Raji (cell line): ENCODE results near the gene SLC2A10.

ENCODE experiments used
- POLR2A ChIP-seq: IDR thresholded peaks from 2 replicates; pipeline ENCODE4 v1.6.1; 2011; ENCODE audit warnings: low read depth, low read length, control low read depth; ENCODE audit not compliant: insufficient read depth

Gene SLC2A10

GRCh38 chr20:46758929-46759669, 49.6 kb downstream of the SLC2A10 start:
- no peak for TF ChIP-seq POLR2A

DNA sequence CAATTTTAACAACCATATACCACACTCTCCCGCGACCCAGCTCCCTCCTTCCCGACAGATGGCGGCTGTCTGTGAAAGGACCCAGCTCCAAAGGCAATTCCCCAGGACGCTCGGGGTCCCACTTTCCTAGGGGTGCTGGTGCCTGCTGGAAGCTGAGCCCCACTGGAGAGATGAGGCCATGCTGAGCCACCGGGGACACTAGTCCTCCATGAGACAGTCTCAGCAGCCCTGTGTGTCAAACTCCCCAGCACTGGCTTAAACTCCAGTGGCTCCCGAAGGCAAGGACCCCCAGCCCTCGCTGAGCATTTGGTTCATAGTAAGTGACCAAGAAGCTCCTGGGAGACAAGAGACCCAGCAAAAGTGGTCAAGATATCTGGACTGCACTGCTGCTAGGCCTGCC, 52.1 kb downstream of the SLC2A10 start:
- no peak for TF ChIP-seq POLR2A

DNA sequence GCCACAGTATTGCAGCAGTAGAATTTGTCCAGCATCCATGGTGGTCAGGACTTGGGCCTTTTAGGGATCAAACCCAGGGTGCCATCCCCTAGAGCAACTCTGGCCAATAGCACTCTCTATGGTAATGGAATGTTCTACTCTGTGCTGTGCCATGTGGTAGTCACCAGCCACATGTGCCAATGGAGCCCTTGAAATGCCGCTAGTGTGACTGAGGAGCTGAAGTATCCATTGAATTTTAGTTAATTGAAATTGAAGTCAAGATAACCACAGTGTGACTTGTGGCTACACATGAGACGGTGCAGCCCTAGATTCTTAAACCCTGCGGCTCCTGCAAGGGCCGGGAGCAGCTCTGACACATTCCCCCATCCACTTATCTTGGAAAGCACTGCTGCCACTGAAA, 54.6 kb downstream of the SLC2A10 start:
- TF ChIP-seq POLR2A = no peak

DNA sequence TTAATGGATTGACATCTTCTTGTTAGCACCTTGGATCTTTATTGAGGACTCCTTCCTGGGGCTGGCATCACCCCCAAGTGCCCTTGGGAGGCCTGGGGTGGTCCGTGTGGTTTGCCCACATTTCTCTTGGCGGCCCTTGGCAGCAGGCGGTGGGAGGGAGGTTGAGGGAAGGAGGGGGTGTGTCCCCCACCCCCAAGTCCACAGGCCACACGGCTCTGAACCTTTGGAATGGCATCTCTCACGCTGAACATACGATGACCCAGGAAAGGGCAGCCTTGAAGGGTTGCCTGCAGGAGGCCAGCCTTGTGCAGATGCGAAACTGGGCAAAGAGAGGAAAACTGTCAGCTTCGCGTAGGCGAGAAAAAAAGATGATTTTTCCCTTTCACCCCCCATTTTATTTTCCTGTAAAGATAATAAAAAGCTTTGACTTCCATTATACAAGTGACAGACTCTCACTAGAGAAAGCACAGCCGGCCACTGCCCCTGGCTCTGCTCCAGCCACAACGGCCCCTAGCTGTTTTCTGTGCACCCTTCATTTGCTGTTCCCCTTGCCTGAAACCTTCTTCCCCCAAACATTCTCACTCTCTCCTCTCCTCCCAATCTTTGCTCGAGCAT, 56.2 kb downstream of the SLC2A10 start:
- no peak for TF ChIP-seq POLR2A

DNA sequence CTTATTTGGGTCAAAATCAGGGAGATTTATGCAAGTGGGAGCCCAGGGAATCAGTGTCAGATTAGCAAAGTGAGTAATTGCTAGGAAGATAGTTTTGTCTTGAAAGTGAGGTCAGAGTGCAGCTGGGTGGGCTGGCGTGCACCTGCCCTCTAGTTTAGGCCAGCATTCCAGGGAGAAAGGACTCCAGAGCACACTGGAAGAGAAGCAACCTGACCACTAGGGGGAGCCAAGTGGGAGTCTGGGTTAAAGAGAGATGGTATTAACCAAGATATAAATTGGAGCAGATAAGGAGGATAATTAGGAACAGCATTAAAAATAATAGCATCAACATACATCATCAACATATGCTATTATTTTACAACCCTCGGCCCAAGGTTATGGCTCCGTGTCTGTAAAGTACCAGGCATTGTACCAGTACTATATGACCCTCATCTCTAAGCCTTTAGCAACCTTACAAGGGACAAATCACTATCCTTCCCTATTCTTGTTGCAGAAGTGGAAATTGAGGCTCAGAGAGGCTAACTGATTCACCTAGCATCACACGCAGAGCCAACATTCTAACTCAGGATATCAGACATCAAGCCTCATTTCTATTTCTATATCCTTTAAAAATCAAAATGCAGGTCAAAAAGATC, 57.8 kb downstream of the SLC2A10 start:
- no peak for TF ChIP-seq POLR2A

DNA sequence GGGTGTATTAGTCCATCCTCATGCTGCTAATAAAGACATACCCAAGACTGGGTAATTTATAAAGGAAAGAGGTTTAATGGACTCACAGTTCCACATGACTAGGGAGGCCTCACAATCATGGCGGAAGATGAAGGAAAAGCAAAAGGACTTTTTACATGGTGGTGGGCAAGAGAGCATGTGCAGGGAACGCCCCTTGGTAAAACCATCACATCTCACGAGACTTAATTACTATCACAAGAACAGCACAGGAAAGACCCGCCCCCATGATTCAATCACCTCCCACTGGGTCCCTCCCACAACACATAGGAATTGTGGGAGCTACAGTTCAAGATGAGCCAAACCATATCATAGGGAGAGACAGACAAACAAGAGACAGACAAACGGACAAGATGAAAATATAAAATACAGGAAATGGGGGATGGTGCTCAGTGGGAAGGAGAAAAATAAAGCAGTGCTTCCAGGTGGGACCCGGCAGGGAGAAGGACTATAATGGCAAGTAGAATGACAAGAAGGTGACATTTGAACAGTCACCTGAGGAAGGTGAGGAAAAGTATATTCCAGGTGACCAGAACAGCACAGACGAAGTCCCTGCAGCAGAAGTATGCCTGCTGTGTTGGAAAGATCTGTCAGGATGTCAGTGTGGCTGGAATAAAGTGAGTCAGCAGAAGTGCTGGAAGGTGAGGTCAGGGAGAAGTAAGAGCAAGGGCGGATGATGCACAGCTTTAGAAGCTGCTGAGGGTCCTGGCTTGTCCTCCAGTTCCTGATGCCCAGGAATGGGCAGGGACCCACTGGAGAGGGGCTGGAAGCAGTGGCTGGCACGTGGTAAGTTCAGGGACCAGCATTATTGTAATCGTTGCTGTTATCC, 61.1 kb downstream of the SLC2A10 start:
- no peak for TF ChIP-seq POLR2A

GRCh38 chr20:46771195-46771588, 61.7 kb downstream of the SLC2A10 start:
- TF ChIP-seq POLR2A = no peak

DNA sequence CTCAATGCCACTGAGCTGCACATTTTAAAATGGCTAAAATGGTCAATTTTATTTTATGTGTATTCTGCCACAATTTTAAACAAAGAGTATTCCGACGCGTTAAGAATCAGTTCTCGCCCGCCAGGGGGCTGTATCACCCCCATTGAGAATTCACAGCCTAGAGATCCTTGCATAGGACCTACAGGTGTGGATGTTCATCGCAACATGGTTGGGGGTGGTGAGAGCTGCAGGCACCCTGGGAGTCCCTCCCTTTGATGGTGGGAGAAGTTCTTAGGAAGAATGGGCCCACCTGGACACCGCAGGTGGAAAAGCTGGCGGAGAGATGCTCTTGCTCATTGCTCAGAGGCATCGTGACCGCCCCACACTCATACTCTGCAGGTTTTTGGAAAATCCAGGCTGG, 63.5 kb downstream of the SLC2A10 start:
- TF ChIP-seq POLR2A = no peak

- TF ChIP-seq POLR2A = no peak
Observed at GRCh38 chr20:46773680-46774079, 64.2 kb downstream of the SLC2A10 start.

GRCh38 chr20:46774236-46774635, 64.8 kb downstream of the SLC2A10 start:
- TF ChIP-seq POLR2A = no peak

- no peak for TF ChIP-seq POLR2A
Observed at GRCh38 chr20:46774943-46775560, 65.6 kb downstream of the SLC2A10 start.

DNA sequence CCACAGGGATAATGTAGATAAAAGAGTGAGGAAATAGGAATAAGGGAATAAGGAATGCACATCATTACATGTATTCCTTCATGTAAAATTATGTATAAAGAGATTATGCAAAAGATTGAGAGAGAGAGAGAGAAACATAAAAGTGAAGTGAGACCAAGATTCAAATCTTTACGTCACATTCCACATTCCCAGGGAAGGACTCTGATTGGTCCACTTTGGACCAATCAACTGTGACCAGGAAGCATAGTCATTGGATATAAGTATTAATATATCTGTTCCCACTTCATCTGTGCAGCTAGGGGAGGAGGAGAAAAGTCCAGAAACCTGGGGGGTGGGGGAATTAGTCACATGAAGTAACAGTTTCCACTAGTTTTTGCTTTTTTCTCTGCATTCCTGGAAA, 66.4 kb downstream of the SLC2A10 start:
- no peak for TF ChIP-seq POLR2A

GRCh38 chr20:46777331-46777730, 67.9 kb downstream of the SLC2A10 start:
- no peak for TF ChIP-seq POLR2A

- no peak for TF ChIP-seq POLR2A
Observed at GRCh38 chr20:46779831-46780230, 70.4 kb downstream of the SLC2A10 start.
